Ectodermal cell (in vitro differentiated cells): ENCODE results near the gene ACCS.

Experiments
- H3K27ac ChIP-seq: 2 replicates; pipeline ENCODE4 v1.7.0; 2013; ENCODE audit warnings: mild to moderate bottlenecking, low read depth, low read length; ENCODE audit not compliant: insufficient read depth, poor library complexity, severe bottlenecking
- H3K27me3 ChIP-seq: 2 replicates; pipeline ENCODE4 v1.7.0; 2013; ENCODE audit warnings: mild to moderate bottlenecking, low read length; ENCODE audit not compliant: insufficient read depth, control insufficient read depth, poor library complexity, severe bottlenecking
- H3K36me3 ChIP-seq: one replicate; pipeline ENCODE4 v1.7.0; 2013; ENCODE audit warnings: low read length; ENCODE audit not compliant: control insufficient read depth, insufficient read depth
- H3K4me1 ChIP-seq: one replicate; pipeline ENCODE4 v1.7.0; 2013; ENCODE audit warnings: low read length; ENCODE audit not compliant: control insufficient read depth, insufficient read depth
- H3K4me3 ChIP-seq: 2 replicates; pipeline ENCODE4 v1.7.0; 2013; ENCODE audit warnings: low read depth, low read length, control low read depth; ENCODE audit not compliant: insufficient read depth
- H3K9me3 ChIP-seq: 2 replicates; pipeline ENCODE4 v1.7.0; 2013; ENCODE audit warnings: mild to moderate bottlenecking, low read length, moderate library complexity; ENCODE audit not compliant: control insufficient read depth
- WGBS, 2 experiments: methylation state at CpG; one replicate each; pipeline ENCODE4 v1.1.7; 2013; ENCODE audit warnings: missing lambda C conversion rate in 2 of 2; 5-methylcytosine and 5-hydroxymethylcytosine counted together

The ACCS gene

GRCh38 chr11:44128729-44129128 is 62.7 kb downstream of the ACCS start:
- H3K4me1 ChIP-seq = no peaks in the 10 kb centered on the region
- no peak overlapping the region for H3K27ac ChIP-seq
- H3K36me3 ChIP-seq = peaks cover 10% of the 10 kb centered on the region
- 95 to 100% methylated on average over 1 to 3 of the region's 3 CpGs for WGBS, 2 experiments
- H3K4me3 ChIP-seq = no peak overlapping the region
- no peaks in the 10 kb centered on the region for H3K27me3 ChIP-seq
- H3K9me3 ChIP-seq = no peaks in the 10 kb centered on the region

GRCh38 chr11:44130751-44131150 is 64.7 kb downstream of the ACCS start:
- H3K36me3 ChIP-seq = peaks cover 10% of the 10 kb centered on the region
- H3K27ac ChIP-seq = no peak overlapping the region
- H3K4me1 ChIP-seq = no peaks in the 10 kb centered on the region
- WGBS, 2 experiments = 91% methylated on average over 6 of the region's 6 CpGs
- no peak overlapping the region for H3K4me3 ChIP-seq
- no peaks in the 10 kb centered on the region for H3K9me3 ChIP-seq
- H3K27me3 ChIP-seq = no peaks in the 10 kb centered on the region

- H3K9me3 ChIP-seq = no peaks in the 10 kb centered on the region
- 88 to 100% methylated on average over 1 of the region's 1 CpG for WGBS, 2 experiments
- no peak overlapping the region for H3K4me3 ChIP-seq
- no peaks in the 10 kb centered on the region for H3K4me1 ChIP-seq
- no peaks in the 10 kb centered on the region for H3K27me3 ChIP-seq
- peaks cover 8% of the 10 kb centered on the region for H3K36me3 ChIP-seq
- H3K27ac ChIP-seq = no peak overlapping the region
Observed at GRCh38 chr11:44133335-44133946, 67.4 kb downstream of the ACCS start.
